Stimulated activated CD4-positive, alpha-beta T cell treated with anti-CD3 and anti-CD28 coated beads, TNF-alpha, amount 100 ng/mL, for 24 hours (primary cell): Measurements from ENCODE around the gene IRF4.

Source experiments
- DNase-seq, 3 experiments: peaks; one replicate each; pipeline ENCODE4 v3.0.0-alpha.2; 2020; ENCODE audit warnings: low read depth in 3 of 3

Gene IRF4

GRCh38 chr6:381742-382461 is 9.7 kb upstream of the IRF4 start:
- no peak for DNase-seq

- no peak for DNase-seq
These were observed 8.4 kb upstream of the IRF4 start for GRCh38 chr6:382883-383810.

GRCh38 chr6:383856-384255 is 7.7 kb upstream of the IRF4 start:
- no peak for DNase-seq

- DNase-seq = no peak
These were observed 6.7 kb upstream of the IRF4 start for GRCh38 chr6:384898-385297.

- DNase-seq = no peak
These were observed 5.9 kb upstream of the IRF4 start for GRCh38 chr6:385614-386013.

- no peak for DNase-seq
These were observed 4.8 kb upstream of the IRF4 start for GRCh38 chr6:386688-387266.

GRCh38 chr6:387293-387741 is 4.2 kb upstream of the IRF4 start:
- no peak for DNase-seq

- DNase-seq = no peak
These were observed 3.2 kb upstream of the IRF4 start for GRCh38 chr6:388202-388903.

- DNase-seq = no peak
These were observed 2.4 kb upstream of the IRF4 start for GRCh38 chr6:389143-389542.

GRCh38 chr6:389622-390021 is 1.9 kb upstream of the IRF4 start:
- DNase-seq = no peak

- DNase-seq = no peak
These were observed 516 bp upstream of the IRF4 start for GRCh38 chr6:390914-391558.

- DNase-seq = no peak
These were observed 1.2 kb downstream of the IRF4 start for GRCh38 chr6:392441-393390.

GRCh38 chr6:393391-394221 is 2.1 kb downstream of the IRF4 start:
- DNase-seq = no peak

GRCh38 chr6:394641-395289 is 3.2 kb downstream of the IRF4 start:
- DNase-seq = no peak

- no peak for DNase-seq
These were observed 4.0 kb downstream of the IRF4 start for GRCh38 chr6:395432-396125.

- no peak for DNase-seq
These were observed 4.6 kb downstream of the IRF4 start for GRCh38 chr6:396126-396520.

GRCh38 chr6:397056-397455 is 5.5 kb downstream of the IRF4 start:
- DNase-seq = no peak

GRCh38 chr6:397604-398003 is 6.1 kb downstream of the IRF4 start:
- no peak for DNase-seq
